ENCODE data around the gene SETDB2. TPM values are rescaled to one million over a fixed set of nuclear protein-coding genes. Genes with fewer than 3 reads are reported as not detected.

Gene SETDB2
- total and polyA plus RNA-seq, 2 of the 13 experiments (the other 11 are each of a cell fraction or from before 2014, with no cell fraction given), result 8.1 to 8.7 TPM

DNA sequence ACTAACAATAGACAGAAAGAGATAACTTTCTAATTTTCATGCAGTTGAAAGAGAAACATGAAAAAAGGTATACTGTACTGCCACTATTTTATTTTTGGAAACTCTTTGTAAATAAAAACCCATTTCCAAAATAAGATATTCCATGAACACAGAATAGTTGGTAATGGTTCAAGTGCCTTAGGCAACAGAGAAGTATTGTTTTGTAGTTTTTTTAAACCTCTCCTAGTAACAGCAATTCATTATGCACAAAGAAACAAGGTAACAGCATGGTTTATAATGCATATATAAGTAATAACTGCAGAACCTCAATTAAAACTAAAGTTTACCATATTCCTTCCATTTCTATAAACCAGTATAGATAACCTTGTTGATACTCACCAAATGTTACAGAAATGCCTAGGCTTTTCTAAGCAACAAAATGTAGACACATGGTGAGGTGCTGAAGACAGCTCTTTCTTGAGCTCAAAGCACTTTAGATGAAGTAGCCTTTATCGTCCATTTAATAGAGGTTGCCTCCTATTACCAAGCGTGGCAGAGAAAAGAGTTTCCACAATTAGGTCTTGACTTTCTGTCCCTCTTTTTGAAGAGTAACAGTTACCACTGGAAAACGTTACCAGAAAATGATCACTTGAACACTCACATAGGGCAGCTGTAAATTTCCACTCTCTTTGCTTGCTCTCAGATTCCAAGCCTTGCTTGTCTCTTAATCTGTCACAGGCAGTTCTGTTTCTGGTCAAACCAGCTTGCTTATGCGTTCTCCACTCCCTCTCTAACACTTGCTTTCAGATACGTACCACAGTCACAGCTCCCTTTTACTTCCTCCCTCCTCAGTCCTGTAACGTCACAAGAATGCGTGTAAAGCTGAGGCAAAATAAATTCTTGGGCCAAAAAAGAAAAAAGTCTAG lies 43.1 kb upstream of the SETDB2 start (continued):
- TF ChIP-seq AFF4 (CRISPR knock-in tag; IDR thresholded peaks at IDR 0.05), result no peak

DNA sequence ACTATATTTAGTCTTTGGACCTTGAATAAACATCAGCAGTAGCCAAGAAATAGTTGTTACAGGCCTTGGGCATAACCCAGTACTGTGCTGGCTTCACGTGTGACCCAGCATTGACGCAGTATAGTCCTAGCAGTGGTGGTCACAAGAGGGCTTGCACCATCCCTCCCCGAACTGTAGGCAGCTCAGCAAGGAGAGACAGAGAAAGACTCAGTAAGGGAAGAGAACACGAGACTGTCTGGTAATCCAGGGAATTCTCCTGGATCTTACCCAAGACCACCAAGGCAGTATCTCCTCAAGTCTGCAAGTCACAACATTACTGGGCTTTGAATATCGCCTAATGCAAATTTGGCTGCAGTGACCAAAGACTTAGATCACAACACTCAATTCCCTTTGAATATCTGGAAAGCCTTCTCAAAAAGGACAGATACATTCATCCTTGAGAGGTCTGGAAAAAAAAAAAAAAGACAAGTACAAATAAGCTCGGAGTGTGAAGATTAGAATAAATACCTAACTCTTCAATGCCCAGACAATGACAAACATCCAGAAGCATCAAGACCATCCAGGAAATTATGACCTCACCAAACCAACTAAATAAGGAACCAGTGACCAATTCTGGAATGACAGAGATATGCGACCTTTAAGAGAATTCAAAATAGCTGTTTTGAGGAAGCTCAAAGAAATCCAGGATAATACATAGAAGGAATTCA lies 39.9 kb upstream of the SETDB2 start:
- no TSS peak for BruUV-seq (replicated peaks)
- Histone ChIP-seq H3K36me3 (replicated peaks in 1 of 2; ENCODE audit: control insufficient read depth in 1 of 2, insufficient read depth in 2 of 2, low read length in 2 of 2) (no peaks in the 10 kb centered on the region), H3K4me3 (replicated peaks in 1 of 3; ENCODE audit: insufficient read depth in 1 of 3, low read depth in 2 of 3, low read length in 3 of 3) (no peak overlapping the region), H3K27ac (ENCODE audit: extremely low read length, insufficient read depth, low read length) (no peak overlapping the region), H3K9ac (ENCODE audit: insufficient read depth, low read depth, low read length) (no peak overlapping the region), H3K4me1 (ENCODE audit: insufficient read depth, low read length) (no peaks in the 10 kb centered on the region), H3K9me3 (ENCODE audit: low read length) (no peaks in the 10 kb centered on the region), H4K20me1 (ENCODE audit: insufficient read depth, low read length) (no peaks in the 10 kb centered on the region), H3K27me3 (ENCODE audit: control insufficient read depth in 1 of 2, insufficient read depth in 2 of 2, low read length in 2 of 2) (no peaks in the 10 kb centered on the region), H2AFZ (ENCODE audit: low read length) (no peak overlapping the region), H3K79me2 (ENCODE audit: insufficient read depth, low read length) (no peaks in the 10 kb centered on the region), H3K4me2 (ENCODE audit: low read depth, low read length) (no peak overlapping the region)
- CTCF ChIA-PET (ENCODE audit: low intra/inter-chr PET ratio, low total read pairs), result no interaction called here
- in situ Hi-C loops (cut with HindIII; ENCODE audit: extremely low pct_ligation_motif_present, low pct_unique_long_range_greater_than_20kb) (no loop called here), intact Hi-C loops (cut with micrococcal nuclease; ENCODE audit: unreplicated experiment) (no loop called here)
- DNase-seq (ENCODE audit: low spot score) (no peak), FAIRE-seq (no peak), ATAC-seq (no peak)
- POLR2A ChIA-PET, result no interaction called here
- TF ChIP-seq KDM1A (CRISPR knock-in tag; IDR thresholded peaks at IDR 0.05), result no peak
- TF ChIP-seq, protein P1, sequence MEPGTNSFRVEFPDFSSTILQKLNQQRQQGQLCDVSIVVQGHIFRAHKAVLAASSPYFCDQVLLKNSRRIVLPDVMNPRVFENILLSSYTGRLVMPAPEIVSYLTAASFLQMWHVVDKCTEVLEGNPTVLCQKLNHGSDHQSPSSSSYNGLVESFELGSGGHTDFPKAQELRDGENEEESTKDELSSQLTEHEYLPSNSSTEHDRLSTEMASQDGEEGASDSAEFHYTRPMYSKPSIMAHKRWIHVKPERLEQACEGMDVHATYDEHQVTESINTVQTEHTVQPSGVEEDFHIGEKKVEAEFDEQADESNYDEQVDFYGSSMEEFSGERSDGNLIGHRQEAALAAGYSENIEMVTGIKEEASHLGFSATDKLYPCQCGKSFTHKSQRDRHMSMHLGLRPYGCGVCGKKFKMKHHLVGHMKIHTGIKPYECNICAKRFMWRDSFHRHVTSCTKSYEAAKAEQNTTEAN (CRISPR knock-in tag; conservative IDR thresholded peaks at IDR 0.05), result no peak
- TF ChIP-seq SMARCE1 (IDR thresholded peaks at IDR 0.05; ENCODE audit: borderline replicate concordance), result no peak
- no peak for TF ChIP-seq DR1 (CRISPR knock-in tag; IDR thresholded peaks at IDR 0.05)
- peak; percentile 29; the same call in 1 of the 2 replicates for TF ChIP-seq CREB1 (IDR thresholded peaks at IDR 0.05)
- no peak for TF ChIP-seq CREB1 (CRISPR knock-in tag; IDR thresholded peaks at IDR 0.05)
- WGBS (ENCODE audit: low lambda C conversion rate), result 87% methylated on average over 6 of the region's 7 CpGs
